Panc1 (cell line): Measurements from ENCODE around the gene MFSD6. TPM values are rescaled to one million over a fixed set of nuclear protein-coding genes. Genes with fewer than 3 reads are reported as not detected.

Experiments used
- ATAC-seq: fragments of 200-7000 bp; cut with Tn5 transposase; 2 replicates; pipeline ENCODE4 v1.9.1; 2020; ENCODE audit warnings: mild to moderate bottlenecking, moderate library complexity
- BruUV-seq: library from RNA; stranded (reverse); fragments of 400-500 nt; replicated peaks from 2 replicates; lab custom pipeline; 2021; lab: Mats Ljungman, UMichigan
- CTCF ChIA-PET: fragments of 300-600 bp; sonication (Branson Sonifier 250); formaldehyde crosslinking; loops from one replicate; lab custom pipeline; 2022; ENCODE audit warnings: antibody characterized with exemption; lab: Charles Lee
- POLR2A ChIA-PET: fragments of 300-600 bp; sonication (Branson Sonifier 250); formaldehyde crosslinking; loops from one replicate; lab custom pipeline; 2022; ENCODE audit warnings: antibody characterized with exemption; lab: Charles Lee
- DNase-seq: peaks from one replicate; pipeline ENCODE4 v3.0.0-alpha.2; 2010; ENCODE audit warnings: low read depth, low spot score
- H3K27ac ChIP-seq: 2 replicates; pipeline ENCODE4 v1.5.1; 2011; ENCODE audit warnings: mild to moderate bottlenecking, low read length, inconsistent platforms
- H3K27me3 ChIP-seq: fragments of 200-500 bp; sonication (Bioruptor generic); 2 replicates; pipeline ENCODE4 v1.6.0; 2014; ENCODE audit warnings: low read length, inconsistent platforms; ENCODE audit not compliant: control insufficient read depth, insufficient read depth
- H3K36me3 ChIP-seq: fragments of 200-500 bp; sonication (Bioruptor generic); 2 replicates; pipeline ENCODE4 v1.5.1; 2014; ENCODE audit warnings: inconsistent platforms, mild to moderate bottlenecking, low read length, moderate library complexity; ENCODE audit not compliant: control insufficient read depth, insufficient read depth
- H3K4me1 ChIP-seq: 2 replicates; pipeline ENCODE4 v1.5.1; 2011; ENCODE audit warnings: inconsistent platforms, mild to moderate bottlenecking, low read length, moderate library complexity; ENCODE audit not compliant: control insufficient read depth, insufficient read depth
- H3K4me3 ChIP-seq, 2 experiments: 2 replicates each; pipeline ENCODE4 v1.5.1; 2011 to 2012; ENCODE audit warnings: low read depth in 2 of 2, low read length in 2 of 2, mild to moderate bottlenecking in 2 of 2, inconsistent platforms in 1 of 2, moderate library complexity in 1 of 2
- H3K9me3 ChIP-seq: fragments of 200-500 bp; sonication (Bioruptor generic); 2 replicates; pipeline ENCODE4 v1.5.1; 2014; ENCODE audit warnings: low read depth, mild to moderate bottlenecking, inconsistent platforms, low read length, moderate library complexity; ENCODE audit not compliant: control insufficient read depth, insufficient read depth
- CTCF ChIP-seq: fragments of 450-650 bp; IDR thresholded peaks from 2 replicates; pipeline ENCODE4 v1.5.1; 2017; ENCODE audit warnings: mild to moderate bottlenecking
- POLR2AphosphoS5 ChIP-seq: IDR thresholded peaks from 2 replicates; pipeline ENCODE4 v1.6.1; 2012; ENCODE audit warnings: mild to moderate bottlenecking, low read depth, low read length, moderate library complexity
- REST ChIP-seq, 2 experiments: IDR thresholded peaks; 2 replicates each; pipeline ENCODE4 v1.6.1; 2011 to 2012; ENCODE audit warnings: low read depth in 2 of 2, control low read depth in 1 of 2, low read length in 1 of 2, mild to moderate bottlenecking in 1 of 2, moderate library complexity in 1 of 2; ENCODE audit not compliant: insufficient read depth in 1 of 2
- SIN3A ChIP-seq: IDR thresholded peaks from 2 replicates; pipeline ENCODE4 v1.6.1; 2012; ENCODE audit warnings: low read depth, mild to moderate bottlenecking, low read length, moderate library complexity, borderline replicate concordance; ENCODE audit not compliant: insufficient read depth
- TCF7L2 ChIP-seq: IDR thresholded peaks from 2 replicates; pipeline ENCODE4 v1.6.1; 2011; ENCODE audit warnings: mild to moderate bottlenecking, low read depth, low read length, inconsistent platforms
- in situ Hi-C: cut with HindIII; loops from 2 replicates; pipeline ENCODE4 v1.10.0; 2016; ENCODE audit warnings: low sequenced_read_pairs, low pct_unique_long_range_greater_than_20kb
- intact Hi-C: fragments of 100-400 bp; cut with micrococcal nuclease; formaldehyde crosslinking; loops from one replicate; pipeline ENCODE4 v1.10.0; 2022; ENCODE audit not compliant: unreplicated experiment
- total RNA-seq: library from RNA; stranded (reverse); gene quantifications from one replicate; pipeline ENCODE4 v1.2.1, GENCODE V29; 2021; ENCODE audit not compliant: unreplicated experiment

Gene MFSD6
- total RNA-seq, 1 experiment from 2014 or later: 10.4 TPM

GRCh38 chr2:190440113-190440512 lies 32.0 kb downstream of the MFSD6 start:
- intact Hi-C loops: no loop called here
- ATAC-seq: no peak
- TF ChIP-seq SIN3A (no peak), TCF7L2 (no peak), POLR2AphosphoS5 (no peak), CTCF (no peak), REST (IDR thresholded peaks at IDR 0.05; ENCODE audit: insufficient read depth in 1 of 2, low read depth in 2 of 2, low read length in 1 of 2) (no peak)
- no peak overlapping the region for H3K4me3 ChIP-seq
- no peaks in the 10 kb centered on the region for H3K27me3 ChIP-seq
- no peak for DNase-seq
- no peaks in the 10 kb centered on the region for H3K36me3 ChIP-seq
- no peak overlapping the region for H3K27ac ChIP-seq
- ChIA-PET CTCF (no interaction called here), POLR2A (no interaction called here)
- no TSS peak for BruUV-seq
- no peaks in the 10 kb centered on the region for H3K9me3 ChIP-seq
- H3K4me1 ChIP-seq: no peaks in the 10 kb centered on the region
- in situ Hi-C loops: no loop called here

- ATAC-seq: no peak
- TF ChIP-seq CTCF (no peak), TCF7L2 (no peak), REST (IDR thresholded peaks at IDR 0.05; ENCODE audit: insufficient read depth in 1 of 2, low read depth in 2 of 2, low read length in 1 of 2) (no peak), POLR2AphosphoS5 (no peak), SIN3A (no peak)
- POLR2A ChIA-PET: no interaction called here
- CTCF ChIA-PET: interaction anchor here (0.7 kb wide), 1 partner anchor 339 kb away, joined by 10 read pairs; no protein-coding TSS in a partner anchor
- no peaks in the 10 kb centered on the region for H3K4me1 ChIP-seq
- no TSS peak for BruUV-seq
- DNase-seq: no peak
- H3K9me3 ChIP-seq: no peaks in the 10 kb centered on the region
- H3K27me3 ChIP-seq: no peaks in the 10 kb centered on the region
- no peak overlapping the region for H3K4me3 ChIP-seq
- intact Hi-C loops (no loop called here), in situ Hi-C loops (no loop called here)
- no peak overlapping the region for H3K27ac ChIP-seq
- no peaks in the 10 kb centered on the region for H3K36me3 ChIP-seq
Measured at GRCh38 chr2:190441564-190441963, 33.4 kb downstream of the MFSD6 start.
